Left ventricle myocardium inferior (tissue), 1 donor: ENCODE results near the gene TCF4. TPM values are rescaled to one million over a fixed set of nuclear protein-coding genes. Genes with fewer than 3 reads are reported as not detected.

Source experiments
- DNase-seq: peaks from one replicate; pipeline ENCODE4 v3.0.0-alpha.2; 2020
- H3K27ac ChIP-seq: fragments of 200-600 bp; replicated peaks from 2 replicates; pipeline ENCODE4 v1.8.0; 2021
- H3K27me3 ChIP-seq: fragments of 200-600 bp; 2 replicates; pipeline ENCODE4 v1.8.0; 2021; ENCODE audit warnings: low read depth
- H3K36me3 ChIP-seq: fragments of 200-600 bp; 2 replicates; pipeline ENCODE4 v1.8.0; 2021
- H3K4me1 ChIP-seq: fragments of 200-600 bp; 2 replicates; pipeline ENCODE4 v1.8.0; 2021
- H3K4me3 ChIP-seq: fragments of 200-600 bp; 2 replicates; pipeline ENCODE4 v1.8.0; 2021; ENCODE audit warnings: mild to moderate bottlenecking, moderate library complexity
- H3K9me3 ChIP-seq: fragments of 200-600 bp; replicated peaks from 2 replicates; pipeline ENCODE4 v1.8.0; 2021
- intact Hi-C: fragments of 100-400 bp; cut with micrococcal nuclease; formaldehyde crosslinking; loops from one replicate; pipeline ENCODE4 v1.11.0; 2022
- total RNA-seq: library from RNA; stranded (reverse); fragmentation: NEBNext Ultra II Directional; extraction: Animal tissue kit (Norgen Biotek cat#: 25700); gene quantifications from one replicate; pipeline ENCODE4 v1.2.1, GENCODE V29; 2021
- TF ChIP-seq, protein P1 (sequence below): fragments of 200-600 bp; IDR thresholded peaks from 2 replicates; pipeline ENCODE4 v1.8.0; 2021; ENCODE audit warnings: antibody characterized with exemption, mild to moderate bottlenecking, borderline replicate concordance
- donor health status: DM: no; HTN: yes; CAD: no; lungs with severe emphysema.

The TCF4 gene
- total RNA-seq, 1 donor from 2014 or later, result 58.9 TPM

DNA sequence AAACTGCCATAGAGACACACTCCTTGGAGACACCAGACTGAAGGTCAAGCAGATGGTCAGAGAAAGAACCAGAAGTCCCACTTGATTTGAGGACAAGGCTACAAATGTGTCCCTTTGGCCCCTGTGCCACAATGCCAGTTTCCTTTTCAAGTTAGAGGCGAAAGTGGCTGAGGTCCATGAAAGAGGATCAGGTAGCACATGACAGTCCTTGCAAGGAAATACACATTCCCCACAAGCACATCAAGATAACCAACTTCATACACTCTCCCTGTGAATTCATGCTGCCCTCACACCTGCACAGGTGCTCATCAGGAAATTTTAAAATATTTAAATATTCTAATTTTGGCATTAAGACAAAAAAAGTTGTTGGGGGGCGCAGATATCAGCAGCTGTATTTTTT, 218.6 kb downstream of the TCF4 start:
- H3K27ac ChIP-seq, result no peak overlapping the region
- H3K4me3 ChIP-seq, result no peak overlapping the region
- TF ChIP-seq, protein P1, sequence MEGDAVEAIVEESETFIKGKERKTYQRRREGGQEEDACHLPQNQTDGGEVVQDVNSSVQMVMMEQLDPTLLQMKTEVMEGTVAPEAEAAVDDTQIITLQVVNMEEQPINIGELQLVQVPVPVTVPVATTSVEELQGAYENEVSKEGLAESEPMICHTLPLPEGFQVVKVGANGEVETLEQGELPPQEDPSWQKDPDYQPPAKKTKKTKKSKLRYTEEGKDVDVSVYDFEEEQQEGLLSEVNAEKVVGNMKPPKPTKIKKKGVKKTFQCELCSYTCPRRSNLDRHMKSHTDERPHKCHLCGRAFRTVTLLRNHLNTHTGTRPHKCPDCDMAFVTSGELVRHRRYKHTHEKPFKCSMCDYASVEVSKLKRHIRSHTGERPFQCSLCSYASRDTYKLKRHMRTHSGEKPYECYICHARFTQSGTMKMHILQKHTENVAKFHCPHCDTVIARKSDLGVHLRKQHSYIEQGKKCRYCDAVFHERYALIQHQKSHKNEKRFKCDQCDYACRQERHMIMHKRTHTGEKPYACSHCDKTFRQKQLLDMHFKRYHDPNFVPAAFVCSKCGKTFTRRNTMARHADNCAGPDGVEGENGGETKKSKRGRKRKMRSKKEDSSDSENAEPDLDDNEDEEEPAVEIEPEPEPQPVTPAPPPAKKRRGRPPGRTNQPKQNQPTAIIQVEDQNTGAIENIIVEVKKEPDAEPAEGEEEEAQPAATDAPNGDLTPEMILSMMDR, result no peak
- H3K27me3 ChIP-seq, result no peaks in the 10 kb centered on the region
- DNase-seq, result no peak
- H3K4me1 ChIP-seq, result no peaks in the 10 kb centered on the region
- intact Hi-C loops, result no loop called here
- H3K36me3 ChIP-seq, result no peaks in the 10 kb centered on the region
- H3K9me3 ChIP-seq, result peaks cover 12% of the 10 kb centered on the region

DNA sequence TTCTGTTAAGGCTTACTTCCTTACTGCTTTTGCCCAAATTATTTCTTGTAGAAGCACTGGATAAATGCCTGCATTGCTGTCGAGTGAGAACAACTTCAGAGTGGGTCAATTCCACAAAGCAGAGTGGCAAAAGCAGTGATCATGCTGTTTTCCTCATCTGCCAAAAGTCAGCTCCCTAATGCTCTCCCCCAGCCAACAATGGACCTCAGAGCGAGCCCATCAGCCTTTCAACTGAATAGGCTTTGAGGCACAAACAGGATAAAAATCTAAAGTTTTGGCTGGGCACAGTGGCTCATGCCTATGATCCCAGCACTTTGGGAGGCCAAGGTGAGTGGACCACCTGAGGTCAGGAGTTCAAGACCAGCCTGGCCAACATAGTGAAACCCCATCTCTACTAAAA, 222.7 kb downstream of the TCF4 start:
- TF ChIP-seq, protein P1, result no peak
- Histone ChIP-seq H3K36me3 (no peaks in the 10 kb centered on the region), H3K27ac (no peak overlapping the region), H3K4me3 (no peak overlapping the region), H3K4me1 (peaks cover 11% of the 10 kb centered on the region), H3K27me3 (no peaks in the 10 kb centered on the region), H3K9me3 (no peaks in the 10 kb centered on the region)
- intact Hi-C loops, result no loop called here
- DNase-seq, result no peak

DNA sequence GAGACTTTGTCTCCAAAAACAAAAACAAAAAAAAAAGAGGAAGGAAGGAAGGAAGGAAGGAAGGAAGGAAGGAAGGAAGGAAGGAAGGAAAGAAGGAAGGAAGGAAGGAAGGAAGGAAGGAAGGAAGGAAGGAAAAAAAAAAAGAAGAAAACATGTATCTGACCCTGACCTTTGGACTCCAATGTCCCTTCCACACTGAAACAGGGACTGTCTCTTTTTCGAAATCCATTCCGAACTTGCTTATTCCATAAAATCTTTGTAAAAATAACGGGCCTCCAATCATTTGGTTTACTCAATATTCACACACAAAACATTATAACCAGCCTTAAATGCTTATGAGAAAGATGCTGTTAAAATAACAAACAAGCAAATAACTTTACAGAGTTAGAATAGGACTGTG, 225.7 kb downstream of the TCF4 start:
- Histone ChIP-seq H3K4me3 (no peak overlapping the region), H3K27me3 (no peaks in the 10 kb centered on the region), H3K9me3 (no peaks in the 10 kb centered on the region), H3K27ac (no peak overlapping the region), H3K4me1 (peaks cover 16% of the 10 kb centered on the region), H3K36me3 (no peaks in the 10 kb centered on the region)
- TF ChIP-seq, protein P1, result no peak
- intact Hi-C loops, result no loop called here
- DNase-seq, result no peak

DNA sequence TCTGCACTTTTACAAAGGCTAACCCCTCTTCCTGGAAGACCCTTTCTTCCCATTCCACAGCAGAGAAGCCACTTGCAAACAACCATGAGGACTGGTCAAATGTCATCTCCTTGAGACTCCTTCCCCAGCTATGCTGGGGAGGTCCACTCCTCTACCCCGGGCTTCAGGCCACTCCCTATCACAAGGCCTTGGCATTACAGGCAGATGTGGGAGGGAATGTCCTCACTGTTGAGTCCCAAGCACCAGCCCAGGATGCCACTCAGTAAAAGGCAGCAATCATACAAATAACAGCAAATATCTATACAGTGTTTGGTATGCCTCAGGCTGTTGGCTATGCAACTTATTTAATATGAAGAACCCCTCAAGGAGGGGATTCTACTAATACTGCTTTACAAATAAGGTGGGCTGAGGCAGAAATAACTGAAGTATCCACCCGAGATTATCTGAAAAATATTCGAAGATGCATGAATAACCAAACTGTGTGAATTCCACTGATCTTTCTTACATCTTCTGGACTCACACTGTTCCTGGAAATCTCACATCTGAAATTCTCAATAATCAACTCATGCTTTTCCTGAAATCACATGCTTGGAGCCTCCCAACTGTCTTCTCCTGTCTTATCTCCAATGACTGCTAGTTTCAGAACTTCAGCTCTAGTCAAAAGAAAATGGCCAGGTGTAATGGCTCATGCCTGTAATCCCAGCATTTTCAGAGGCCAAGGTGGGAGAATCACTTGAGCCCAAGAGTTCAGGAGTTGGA, 226.3 kb downstream of the TCF4 start:
- Histone ChIP-seq H3K27me3 (no peaks in the 10 kb centered on the region), H3K9me3 (no peaks in the 10 kb centered on the region), H3K4me3 (no peak overlapping the region), H3K36me3 (no peaks in the 10 kb centered on the region), H3K4me1 (peaks cover 16% of the 10 kb centered on the region), H3K27ac (no peak overlapping the region)
- TF ChIP-seq, protein P1, result no peak
- intact Hi-C loops, result no loop called here
- DNase-seq, result no peak

DNA sequence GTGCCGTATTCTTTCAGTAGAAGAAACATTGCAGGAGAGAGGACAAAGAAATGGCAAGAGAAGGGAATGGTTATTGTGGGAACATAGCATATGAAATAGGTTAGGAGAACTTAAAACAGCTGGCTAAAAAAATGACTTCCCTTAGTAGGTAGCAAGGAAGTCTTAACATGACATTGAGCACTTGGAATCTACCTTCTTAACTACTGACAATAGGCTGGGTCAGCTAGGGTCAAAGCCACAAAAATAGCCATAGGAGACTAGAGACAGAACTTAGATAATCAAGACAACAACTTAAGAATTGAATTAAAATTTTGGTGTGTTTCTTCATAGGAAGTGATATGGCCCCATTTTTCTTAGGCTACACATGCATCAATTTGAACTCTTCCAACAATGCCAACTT, 227.9 kb downstream of the TCF4 start:
- Histone ChIP-seq H3K9me3 (no peaks in the 10 kb centered on the region), H3K27ac (no peak overlapping the region), H3K4me1 (peaks cover 20% of the 10 kb centered on the region), H3K4me3 (no peak overlapping the region), H3K27me3 (no peaks in the 10 kb centered on the region), H3K36me3 (no peaks in the 10 kb centered on the region)
- intact Hi-C loops, result no loop called here
- TF ChIP-seq, protein P1, result no peak
- no peak for DNase-seq
